Measurements from ENCODE around the gene CDC42BPG. TPM values are rescaled to one million over a fixed set of nuclear protein-coding genes. Genes with fewer than 3 reads are reported as not detected.
A peak's percentile ranks its signal among the peaks of the same experiment; 100 is the strongest.

Gene CDC42BPG
- total RNA-seq, 1 experiment from 2014 or later, result 4.1 TPM

DNA sequence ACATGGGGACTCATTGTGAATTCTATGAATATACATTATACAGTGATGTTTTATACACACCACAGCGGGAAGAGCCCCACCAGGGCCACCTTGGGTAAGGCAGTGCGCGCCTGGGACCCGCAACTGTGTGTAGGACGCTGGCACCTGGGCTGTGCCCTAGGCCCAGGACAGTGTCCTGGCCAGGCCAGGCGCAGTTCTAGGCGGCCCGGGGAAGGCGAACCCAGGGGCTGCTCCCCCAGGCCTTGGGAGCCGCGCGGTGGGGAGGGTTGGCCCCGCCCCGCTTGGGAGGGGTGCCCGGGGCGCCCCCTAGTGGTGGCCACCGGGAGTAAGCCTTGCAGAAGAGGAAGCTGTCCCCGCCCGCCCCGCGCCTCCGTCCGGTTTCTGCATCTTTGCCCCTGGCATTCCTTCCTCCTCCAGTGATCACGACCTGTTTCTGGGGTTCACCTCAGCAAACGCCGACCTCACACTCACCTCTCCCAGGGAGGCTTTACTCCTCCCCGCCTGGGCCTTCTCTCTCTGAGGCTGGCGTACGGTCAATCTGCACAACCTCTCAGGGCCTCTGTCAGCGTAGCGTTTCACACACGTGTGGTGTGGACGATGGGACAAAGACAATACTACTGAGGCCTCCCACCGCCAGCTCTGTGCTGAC, 43.4 kb upstream of the CDC42BPG start:
- H3K4me1 ChIP-seq (ENCODE audit: control insufficient read depth, insufficient read depth, low read length), result peaks cover 19% of the 10 kb centered on the region
- no peaks in the 10 kb centered on the region for H3K27me3 ChIP-seq (ENCODE audit: control insufficient read depth, insufficient read depth, low read length)
- no peak for DNase-seq (ENCODE audit: low read depth, low spot score)
- H3K27ac ChIP-seq (ENCODE audit: low read length), result peak overlapping the region; percentile 85
- ChIA-PET CTCF (interaction anchor here (0.5 to 1.4 kb wide), 16 partner anchors 9 to 108 kb away, joined by 3 to 17 read pairs (median 4); partner anchors contain the start of genes ATG2A, BATF2 and EHD1), POLR2A (interaction anchor here (1.4 kb wide), 1 partner anchor 19 kb away, joined by 3 read pairs; no protein-coding TSS in a partner anchor)
- H3K4me3 ChIP-seq (ENCODE audit: low read depth in 2 of 2, low read length in 2 of 2), result peak overlapping the region; percentile 37 to 56
- H3K9me3 ChIP-seq (ENCODE audit: control insufficient read depth, insufficient read depth, low read depth, low read length), result no peaks in the 10 kb centered on the region
- no TSS peak for BruUV-seq (replicated peaks)
- no peaks in the 10 kb centered on the region for H3K36me3 ChIP-seq (ENCODE audit: control insufficient read depth, insufficient read depth, low read length)
- ATAC-seq, result peak; percentile 92
- in situ Hi-C loops (cut with HindIII; ENCODE audit: low pct_unique_long_range_greater_than_20kb, low sequenced_read_pairs), result no loop called here
- intact Hi-C loops (cut with micrococcal nuclease; ENCODE audit: unreplicated experiment), result no loop called here
- TF ChIP-seq, protein P1, sequence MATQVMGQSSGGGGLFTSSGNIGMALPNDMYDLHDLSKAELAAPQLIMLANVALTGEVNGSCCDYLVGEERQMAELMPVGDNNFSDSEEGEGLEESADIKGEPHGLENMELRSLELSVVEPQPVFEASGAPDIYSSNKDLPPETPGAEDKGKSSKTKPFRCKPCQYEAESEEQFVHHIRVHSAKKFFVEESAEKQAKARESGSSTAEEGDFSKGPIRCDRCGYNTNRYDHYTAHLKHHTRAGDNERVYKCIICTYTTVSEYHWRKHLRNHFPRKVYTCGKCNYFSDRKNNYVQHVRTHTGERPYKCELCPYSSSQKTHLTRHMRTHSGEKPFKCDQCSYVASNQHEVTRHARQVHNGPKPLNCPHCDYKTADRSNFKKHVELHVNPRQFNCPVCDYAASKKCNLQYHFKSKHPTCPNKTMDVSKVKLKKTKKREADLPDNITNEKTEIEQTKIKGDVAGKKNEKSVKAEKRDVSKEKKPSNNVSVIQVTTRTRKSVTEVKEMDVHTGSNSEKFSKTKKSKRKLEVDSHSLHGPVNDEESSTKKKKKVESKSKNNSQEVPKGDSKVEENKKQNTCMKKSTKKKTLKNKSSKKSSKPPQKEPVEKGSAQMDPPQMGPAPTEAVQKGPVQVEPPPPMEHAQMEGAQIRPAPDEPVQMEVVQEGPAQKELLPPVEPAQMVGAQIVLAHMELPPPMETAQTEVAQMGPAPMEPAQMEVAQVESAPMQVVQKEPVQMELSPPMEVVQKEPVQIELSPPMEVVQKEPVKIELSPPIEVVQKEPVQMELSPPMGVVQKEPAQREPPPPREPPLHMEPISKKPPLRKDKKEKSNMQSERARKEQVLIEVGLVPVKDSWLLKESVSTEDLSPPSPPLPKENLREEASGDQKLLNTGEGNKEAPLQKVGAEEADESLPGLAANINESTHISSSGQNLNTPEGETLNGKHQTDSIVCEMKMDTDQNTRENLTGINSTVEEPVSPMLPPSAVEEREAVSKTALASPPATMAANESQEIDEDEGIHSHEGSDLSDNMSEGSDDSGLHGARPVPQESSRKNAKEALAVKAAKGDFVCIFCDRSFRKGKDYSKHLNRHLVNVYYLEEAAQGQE (IDR thresholded peaks at IDR 0.05; ENCODE audit: insufficient read depth in 1 of 2, low read depth in 2 of 2, low read length in 1 of 2), result 0 out of 4 replicates have a peak, but pooled peaks of 1 of the 2 experiments have one; percentile 48
- TF ChIP-seq TCF7L2 (IDR thresholded peaks at IDR 0.05; ENCODE audit: low read depth, low read length) (no peak), SIN3A (IDR thresholded peaks at IDR 0.05; ENCODE audit: borderline replicate concordance, insufficient read depth, low read depth, low read length) (no peak), POLR2AphosphoS5 (IDR thresholded peaks at IDR 0.05; ENCODE audit: low read depth, low read length) (peak; percentile 50)
- TF ChIP-seq, protein P2, sequence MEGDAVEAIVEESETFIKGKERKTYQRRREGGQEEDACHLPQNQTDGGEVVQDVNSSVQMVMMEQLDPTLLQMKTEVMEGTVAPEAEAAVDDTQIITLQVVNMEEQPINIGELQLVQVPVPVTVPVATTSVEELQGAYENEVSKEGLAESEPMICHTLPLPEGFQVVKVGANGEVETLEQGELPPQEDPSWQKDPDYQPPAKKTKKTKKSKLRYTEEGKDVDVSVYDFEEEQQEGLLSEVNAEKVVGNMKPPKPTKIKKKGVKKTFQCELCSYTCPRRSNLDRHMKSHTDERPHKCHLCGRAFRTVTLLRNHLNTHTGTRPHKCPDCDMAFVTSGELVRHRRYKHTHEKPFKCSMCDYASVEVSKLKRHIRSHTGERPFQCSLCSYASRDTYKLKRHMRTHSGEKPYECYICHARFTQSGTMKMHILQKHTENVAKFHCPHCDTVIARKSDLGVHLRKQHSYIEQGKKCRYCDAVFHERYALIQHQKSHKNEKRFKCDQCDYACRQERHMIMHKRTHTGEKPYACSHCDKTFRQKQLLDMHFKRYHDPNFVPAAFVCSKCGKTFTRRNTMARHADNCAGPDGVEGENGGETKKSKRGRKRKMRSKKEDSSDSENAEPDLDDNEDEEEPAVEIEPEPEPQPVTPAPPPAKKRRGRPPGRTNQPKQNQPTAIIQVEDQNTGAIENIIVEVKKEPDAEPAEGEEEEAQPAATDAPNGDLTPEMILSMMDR (IDR thresholded peaks at IDR 0.05), result peak; percentile 100

DNA sequence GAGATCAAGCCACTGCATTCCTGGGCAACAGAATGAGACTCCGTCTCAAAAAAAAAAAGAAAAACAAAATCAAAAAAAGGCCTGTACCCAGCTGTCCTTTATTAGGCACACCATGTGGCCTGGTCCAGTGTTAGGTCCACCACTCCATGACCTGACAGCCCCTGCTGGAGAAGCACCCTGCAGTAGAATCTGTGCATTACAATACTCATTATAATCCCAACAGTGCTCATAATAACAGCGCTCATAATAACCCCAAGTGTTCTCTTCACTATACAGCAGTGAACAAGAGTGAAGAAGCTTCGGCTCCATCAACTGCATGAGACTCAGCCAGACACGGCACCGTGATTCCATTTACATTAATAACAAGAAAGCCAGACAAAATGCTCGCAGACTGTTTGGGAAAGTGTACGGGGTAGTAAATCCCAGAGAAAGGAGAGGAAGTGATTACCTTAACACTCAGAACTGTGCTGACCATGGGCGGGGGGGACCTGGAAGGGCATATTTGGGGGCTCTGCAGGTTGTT, 42.8 kb upstream of the CDC42BPG start:
- TF ChIP-seq, protein P2 (IDR thresholded peaks at IDR 0.05), result no peak
- TF ChIP-seq TCF7L2 (IDR thresholded peaks at IDR 0.05; ENCODE audit: low read depth, low read length) (no peak), SIN3A (IDR thresholded peaks at IDR 0.05; ENCODE audit: borderline replicate concordance, insufficient read depth, low read depth, low read length) (no peak), POLR2AphosphoS5 (IDR thresholded peaks at IDR 0.05; ENCODE audit: low read depth, low read length) (no peak)
- TF ChIP-seq, protein P1 (IDR thresholded peaks at IDR 0.05; ENCODE audit: insufficient read depth in 1 of 2, low read depth in 2 of 2, low read length in 1 of 2), result no peak
- no peaks in the 10 kb centered on the region for H3K36me3 ChIP-seq (ENCODE audit: control insufficient read depth, insufficient read depth, low read length)
- peak overlapping the region; percentile 37 to 56 for H3K4me3 ChIP-seq (ENCODE audit: low read depth in 2 of 2, low read length in 2 of 2)
- no peaks in the 10 kb centered on the region for H3K9me3 ChIP-seq (ENCODE audit: control insufficient read depth, insufficient read depth, low read depth, low read length)
- DNase-seq (ENCODE audit: low read depth, low spot score) (no peak), ATAC-seq (peak; percentile 55)
- H3K27me3 ChIP-seq (ENCODE audit: control insufficient read depth, insufficient read depth, low read length), result no peaks in the 10 kb centered on the region
- in situ Hi-C loops (cut with HindIII; ENCODE audit: low pct_unique_long_range_greater_than_20kb, low sequenced_read_pairs), result no loop called here
- ChIA-PET POLR2A (interaction anchor here (0.6 to 1.4 kb wide), 3 partner anchors 19 to 109 kb away, joined by 3 to 18 read pairs (median 4); no protein-coding TSS in a partner anchor), CTCF (interaction anchor here (0.5 to 1.1 kb wide), 6 partner anchors 15 to 214 kb away, joined by 3 to 17 read pairs (median 4); partner anchors contain the start of gene ATG2A)
- BruUV-seq (replicated peaks), result no TSS peak
- peak overlapping the region; percentile 85 for H3K27ac ChIP-seq (ENCODE audit: low read length)
- intact Hi-C loops (cut with micrococcal nuclease; ENCODE audit: unreplicated experiment), result no loop called here
- peaks cover 19% of the 10 kb centered on the region for H3K4me1 ChIP-seq (ENCODE audit: control insufficient read depth, insufficient read depth, low read length)
